HEK293 (cell line): ENCODE results near the gene BCAS3.

ENCODE experiments used
- PATZ1 ChIP-seq: fragments of 450-650 bp; formaldehyde crosslinking; IDR thresholded peaks from 2 replicates; pipeline ENCODE4 v1.5.1; 2016; ENCODE audit warnings: missing biosample characterization, missing genetic modification characterization
- PRDM2 ChIP-seq: fragments of 450-650 bp; formaldehyde crosslinking; IDR thresholded peaks from 2 replicates; pipeline ENCODE4 v1.5.1; 2016; ENCODE audit warnings: missing biosample characterization, missing genetic modification characterization, borderline replicate concordance
- REST ChIP-seq: fragments of 450-650 bp; formaldehyde crosslinking; IDR thresholded peaks from 2 replicates; pipeline ENCODE4 v1.5.1; 2016; ENCODE audit warnings: missing biosample characterization, missing genetic modification characterization
- SP7 ChIP-seq: fragments of 450-650 bp; formaldehyde crosslinking; IDR thresholded peaks from 2 replicates; pipeline ENCODE4 v1.5.1; 2016; ENCODE audit warnings: missing biosample characterization, missing genetic modification characterization
- TRIM28 ChIP-seq: IDR thresholded peaks from 2 replicates; pipeline ENCODE4 v1.6.1; 2011; ENCODE audit warnings: low read length, control low read depth, borderline replicate concordance
- ZBTB49 ChIP-seq: fragments of 450-650 bp; formaldehyde crosslinking; IDR thresholded peaks from 2 replicates; pipeline ENCODE4 v1.5.1; 2016; ENCODE audit warnings: missing biosample characterization, missing genetic modification characterization, low read depth
- ZNF112 ChIP-seq: fragments of 450-650 bp; formaldehyde crosslinking; IDR thresholded peaks from 2 replicates; pipeline ENCODE4 v1.5.0; 2017; ENCODE audit warnings: missing biosample characterization, missing genetic modification characterization
- ZNF148 ChIP-seq: fragments of 450-650 bp; formaldehyde crosslinking; IDR thresholded peaks from 2 replicates; pipeline ENCODE4 v1.5.0; 2017; ENCODE audit warnings: missing biosample characterization, missing genetic modification characterization, borderline replicate concordance
- ZNF324 ChIP-seq: fragments of 450-650 bp; formaldehyde crosslinking; IDR thresholded peaks from 2 replicates; pipeline ENCODE4 v1.5.1; 2016; ENCODE audit warnings: missing biosample characterization, missing genetic modification characterization
- ZNF654 ChIP-seq: fragments of 450-650 bp; formaldehyde crosslinking; IDR thresholded peaks from 2 replicates; pipeline ENCODE4 v1.5.1; 2016; ENCODE audit warnings: low read depth, missing biosample characterization, missing genetic modification characterization
- ZNF670 ChIP-seq: fragments of 450-650 bp; formaldehyde crosslinking; IDR thresholded peaks from 2 replicates; pipeline ENCODE4 v1.5.1; 2016; ENCODE audit warnings: missing biosample characterization, missing genetic modification characterization, low read depth
- ZNF701 ChIP-seq: fragments of 450-650 bp; formaldehyde crosslinking; IDR thresholded peaks from 2 replicates; pipeline ENCODE4 v1.5.1; 2016; ENCODE audit warnings: missing biosample characterization, missing genetic modification characterization
- ZNF747 ChIP-seq: fragments of 450-650 bp; formaldehyde crosslinking; IDR thresholded peaks from 2 replicates; pipeline ENCODE4 v1.5.1; 2016; ENCODE audit warnings: missing biosample characterization, missing genetic modification characterization

Gene BCAS3

GRCh38 chr17:60752873-60753577 is 75.4 kb downstream of the BCAS3 start (continued):
- TF ChIP-seq PRDM2 (tag by site-specific recombination): no peak
- TF ChIP-seq ZNF701 (tag by site-specific recombination): no peak
- TF ChIP-seq ZNF112: no peak
- TF ChIP-seq TRIM28: no peak
- no peak for TF ChIP-seq ZBTB49 (tag by site-specific recombination)
- TF ChIP-seq PATZ1 (tag by site-specific recombination): no peak
- TF ChIP-seq REST (tag by site-specific recombination): peak; percentile 76
- TF ChIP-seq ZNF747 (tag by site-specific recombination): no peak
- TF ChIP-seq ZNF324 (tag by site-specific recombination): no peak
- TF ChIP-seq SP7 (tag by site-specific recombination): no peak
- TF ChIP-seq ZNF670 (tag by site-specific recombination): no peak
- TF ChIP-seq ZNF148: no peak
- TF ChIP-seq ZNF654 (tag by site-specific recombination): peak; percentile 47
